Osteoblast (primary cell): ENCODE data around the gene NOLC1. TPM values are rescaled to one million over a fixed set of nuclear protein-coding genes. Genes with fewer than 3 reads are reported as not detected.
A peak's percentile ranks its signal among the peaks of the same experiment; 100 is the strongest.

ENCODE experiments used
- DNase-seq: peaks from one replicate; pipeline ENCODE4 v3.0.0; 2011; ENCODE audit warnings: low spot score, mixed read lengths; ENCODE audit not compliant: insufficient read length; ENCODE audit errors: missing footprints
- H2AFZ ChIP-seq: 2 replicates; pipeline ENCODE4 v1.6.0; 2011; ENCODE audit warnings: mild to moderate bottlenecking, low read length
- H3K27ac ChIP-seq: 2 replicates; pipeline ENCODE4 v1.5.1; 2011; ENCODE audit warnings: mild to moderate bottlenecking, low read depth, low read length, moderate library complexity
- H3K27me3 ChIP-seq: 2 replicates; pipeline ENCODE4 v1.6.0; 2012; ENCODE audit warnings: mild to moderate bottlenecking, control low read depth, inconsistent platforms, low read length, moderate library complexity; ENCODE audit not compliant: insufficient read depth
- H3K36me3 ChIP-seq: 2 replicates; pipeline ENCODE4 v1.5.1; 2011; ENCODE audit warnings: mild to moderate bottlenecking, low read length, control low read depth, moderate library complexity; ENCODE audit not compliant: insufficient read depth
- H3K4me1 ChIP-seq: 2 replicates; pipeline ENCODE4 v1.5.1; 2011; ENCODE audit warnings: mild to moderate bottlenecking, low read length, control low read depth, moderate library complexity; ENCODE audit not compliant: insufficient read depth
- H3K4me2 ChIP-seq: 2 replicates; pipeline ENCODE4 v1.6.0; 2011; ENCODE audit warnings: mild to moderate bottlenecking, low read length; ENCODE audit not compliant: insufficient read depth
- H3K4me3 ChIP-seq: fragments of 200-600 bp; sonication (generic); 3 replicates; pipeline ENCODE4 v1.5.1; 2012; ENCODE audit warnings: mild to moderate bottlenecking, low read length, inconsistent platforms; ENCODE audit not compliant: insufficient read depth
- H3K79me2 ChIP-seq: 2 replicates; pipeline ENCODE4 v1.6.0; 2012; ENCODE audit warnings: mild to moderate bottlenecking, low read length, control low read depth, inconsistent platforms; ENCODE audit not compliant: insufficient read depth
- H3K9me3 ChIP-seq: 2 replicates; pipeline ENCODE4 v1.5.1; 2011; ENCODE audit warnings: low read depth, low read length, control low read depth
- H4K20me1 ChIP-seq: 2 replicates; pipeline ENCODE4 v1.6.0; 2012; ENCODE audit warnings: mild to moderate bottlenecking, low read length, control low read depth; ENCODE audit not compliant: insufficient read depth
- total RNA-seq: library from RNA; depleted of rRNA; stranded (reverse); fragments of >200 nt; gene quantifications from 2 replicates; pipeline ENCODE4 v1.2.3, GENCODE V29; 2012
- TF ChIP-seq, protein P1 (sequence below): IDR thresholded peaks from 2 replicates; pipeline ENCODE4 v1.5.1; 2011; ENCODE audit warnings: mild to moderate bottlenecking, low read depth, low read length, moderate library complexity; ENCODE audit errors: extremely low read depth

The NOLC1 gene
- total RNA-seq, 1 donor, result 18.1 TPM

GRCh38 chr10:102148275-102148674, 3.9 kb upstream of the NOLC1 start:
- H3K4me3 ChIP-seq, result no peak overlapping the region
- DNase-seq, result no peak
- TF ChIP-seq, protein P1, sequence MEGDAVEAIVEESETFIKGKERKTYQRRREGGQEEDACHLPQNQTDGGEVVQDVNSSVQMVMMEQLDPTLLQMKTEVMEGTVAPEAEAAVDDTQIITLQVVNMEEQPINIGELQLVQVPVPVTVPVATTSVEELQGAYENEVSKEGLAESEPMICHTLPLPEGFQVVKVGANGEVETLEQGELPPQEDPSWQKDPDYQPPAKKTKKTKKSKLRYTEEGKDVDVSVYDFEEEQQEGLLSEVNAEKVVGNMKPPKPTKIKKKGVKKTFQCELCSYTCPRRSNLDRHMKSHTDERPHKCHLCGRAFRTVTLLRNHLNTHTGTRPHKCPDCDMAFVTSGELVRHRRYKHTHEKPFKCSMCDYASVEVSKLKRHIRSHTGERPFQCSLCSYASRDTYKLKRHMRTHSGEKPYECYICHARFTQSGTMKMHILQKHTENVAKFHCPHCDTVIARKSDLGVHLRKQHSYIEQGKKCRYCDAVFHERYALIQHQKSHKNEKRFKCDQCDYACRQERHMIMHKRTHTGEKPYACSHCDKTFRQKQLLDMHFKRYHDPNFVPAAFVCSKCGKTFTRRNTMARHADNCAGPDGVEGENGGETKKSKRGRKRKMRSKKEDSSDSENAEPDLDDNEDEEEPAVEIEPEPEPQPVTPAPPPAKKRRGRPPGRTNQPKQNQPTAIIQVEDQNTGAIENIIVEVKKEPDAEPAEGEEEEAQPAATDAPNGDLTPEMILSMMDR, result no peak
- H3K27ac ChIP-seq, result no peak overlapping the region
- H3K4me2 ChIP-seq, result no peak overlapping the region
- H2AFZ ChIP-seq, result no peak overlapping the region
- H3K36me3 ChIP-seq, result peaks cover 61% of the 10 kb centered on the region
- H4K20me1 ChIP-seq, result peaks cover 18% of the 10 kb centered on the region
- H3K9me3 ChIP-seq, result no peaks in the 10 kb centered on the region
- peaks cover 20% of the 10 kb centered on the region for H3K4me1 ChIP-seq
- H3K27me3 ChIP-seq, result no peaks in the 10 kb centered on the region
- peaks cover 28% of the 10 kb centered on the region for H3K79me2 ChIP-seq

- H3K4me3 ChIP-seq, result peak overlapping the region; percentile 95
- no peak overlapping the region for H2AFZ ChIP-seq
- H3K4me2 ChIP-seq, result peak overlapping the region; percentile 89
- H3K4me1 ChIP-seq, result peaks cover 25% of the 10 kb centered on the region
- peaks cover 27% of the 10 kb centered on the region for H4K20me1 ChIP-seq
- peaks cover 45% of the 10 kb centered on the region for H3K79me2 ChIP-seq
- DNase-seq, result peak; percentile 93
- no peaks in the 10 kb centered on the region for H3K9me3 ChIP-seq
- H3K27ac ChIP-seq, result peak overlapping the region; percentile 92
- no peaks in the 10 kb centered on the region for H3K27me3 ChIP-seq
- TF ChIP-seq, protein P1, result no peak
- peaks cover 58% of the 10 kb centered on the region for H3K36me3 ChIP-seq
These were observed 1.0 kb upstream of the NOLC1 start for GRCh38 chr10:102150970-102151773.

GRCh38 chr10:102152545-102152890, 329 bp downstream of the NOLC1 start:
- H3K27ac ChIP-seq, result peak overlapping the region; percentile 92
- H2AFZ ChIP-seq, result peak overlapping the region; percentile 82
- H3K27me3 ChIP-seq, result no peaks in the 10 kb centered on the region
- peaks cover 25% of the 10 kb centered on the region for H3K4me1 ChIP-seq
- H3K79me2 ChIP-seq, result peaks cover 59% of the 10 kb centered on the region
- H3K4me3 ChIP-seq, result peak overlapping the region; percentile 95
- H4K20me1 ChIP-seq, result peaks cover 33% of the 10 kb centered on the region
- H3K36me3 ChIP-seq, result peaks cover 53% of the 10 kb centered on the region
- no peaks in the 10 kb centered on the region for H3K9me3 ChIP-seq
- DNase-seq, result no peak
- TF ChIP-seq, protein P1, result no peak
- H3K4me2 ChIP-seq, result peak overlapping the region; percentile 89

DNA sequence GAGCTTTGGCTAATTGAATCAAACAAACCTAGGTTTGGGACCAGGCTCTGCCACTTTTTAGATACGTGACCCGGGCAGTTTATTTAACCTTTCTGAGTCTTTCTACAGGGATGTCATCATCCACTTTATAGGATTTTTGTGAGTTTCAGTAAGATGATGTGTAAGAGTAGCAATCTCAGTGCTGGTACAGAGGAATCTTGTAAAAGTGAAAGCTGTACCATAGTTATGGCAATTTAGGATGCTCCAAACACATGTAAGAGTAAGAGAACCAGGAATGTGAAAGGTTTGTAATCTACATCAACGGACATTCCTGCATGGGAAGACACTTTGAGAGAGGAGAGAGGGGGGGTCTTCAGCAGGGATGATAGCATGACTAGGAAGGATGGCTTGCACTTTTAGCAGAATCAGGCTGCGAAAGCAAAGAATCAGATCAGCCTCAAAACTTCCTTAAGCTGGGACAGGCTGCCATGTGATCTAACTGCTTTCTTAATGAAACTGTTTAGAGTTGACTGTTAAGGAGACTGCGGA, 968 bp downstream of the NOLC1 start:
- DNase-seq, result peak; percentile 87
- Histone ChIP-seq H3K79me2 (peaks cover 63% of the 10 kb centered on the region), H4K20me1 (peaks cover 34% of the 10 kb centered on the region), H2AFZ (no peak overlapping the region), H3K4me1 (peaks cover 25% of the 10 kb centered on the region), H3K27ac (peak overlapping the region; percentile 92), H3K36me3 (peaks cover 53% of the 10 kb centered on the region), H3K27me3 (no peaks in the 10 kb centered on the region), H3K4me3 (peak overlapping the region; percentile 95), H3K9me3 (no peaks in the 10 kb centered on the region), H3K4me2 (peak overlapping the region; percentile 89)
- TF ChIP-seq, protein P1, result no peak
